ENCODE data around the gene SLC30A1. TPM values are rescaled to one million over a fixed set of nuclear protein-coding genes. Genes with fewer than 3 reads are reported as not detected.

SLC30A1 gene
- total and polyA plus RNA-seq, 2 donors (not counting 1 experiment from before 2014, with no cell fraction given) = 13.6 to 45.2 TPM

GRCh38 chr1:211610779-211611556, 32.0 kb upstream of the SLC30A1 start:
- Histone ChIP-seq H3K36me3 (ENCODE audit: control insufficient read depth, insufficient read depth, low read length) (no peaks in the 10 kb centered on the region), H2AFZ (ENCODE audit: low read length) (peak overlapping the region; percentile 17), H3K4me2 (ENCODE audit: extremely low read depth, insufficient read depth, low read length) (peak overlapping the region; percentile 20), H3K9ac (ENCODE audit: insufficient read depth, low read length) (no peak overlapping the region), H3K27me3 (ENCODE audit: control insufficient read depth, insufficient read depth, low read length) (no peaks in the 10 kb centered on the region), H3K79me2 (ENCODE audit: control insufficient read depth, insufficient read depth, low read length) (no peaks in the 10 kb centered on the region), H3K9me3 (ENCODE audit: control insufficient read depth, insufficient read depth, low read depth, low read length) (no peaks in the 10 kb centered on the region), H4K20me1 (ENCODE audit: control insufficient read depth, extremely low read depth, insufficient read depth, low read length) (no peaks in the 10 kb centered on the region), H3K4me3 (replicated peaks in 1 of 4; ENCODE audit: control extremely low read depth in 1 of 4, insufficient read depth in 1 of 4, low read depth in 3 of 4, low read length in 4 of 4) (no peak overlapping the region), H3K27ac (ENCODE audit: insufficient read depth, low read length) (no peak overlapping the region), H3K4me1 (ENCODE audit: control insufficient read depth, extremely low read depth, insufficient read depth, low read length) (peaks cover 6% of the 10 kb centered on the region)
- peak; percentile 35 to 75 for DNase-seq (ENCODE audit: low read depth in 2 of 2)
- no peak for TF ChIP-seq CTCF (conservative IDR thresholded peaks at IDR 0.05 in 1 of 2, IDR thresholded peaks at IDR 0.05 in 1 of 2; ENCODE audit: low read depth in 1 of 2, low read length in 2 of 2)
- TF ChIP-seq EZH2 (IDR thresholded peaks at IDR 0.05; ENCODE audit: low read length, missing control alignments) = no peak

- Histone ChIP-seq H3K4me2 (ENCODE audit: extremely low read depth, insufficient read depth, low read length) (no peak overlapping the region), H3K4me3 (replicated peaks in 1 of 4; ENCODE audit: control extremely low read depth in 1 of 4, insufficient read depth in 1 of 4, low read depth in 3 of 4, low read length in 4 of 4) (no peak overlapping the region), H3K4me1 (ENCODE audit: control insufficient read depth, extremely low read depth, insufficient read depth, low read length) (peaks cover 6% of the 10 kb centered on the region), H3K79me2 (ENCODE audit: control insufficient read depth, insufficient read depth, low read length) (no peaks in the 10 kb centered on the region), H3K36me3 (ENCODE audit: control insufficient read depth, insufficient read depth, low read length) (no peaks in the 10 kb centered on the region), H3K9ac (ENCODE audit: insufficient read depth, low read length) (no peak overlapping the region), H4K20me1 (ENCODE audit: control insufficient read depth, extremely low read depth, insufficient read depth, low read length) (no peaks in the 10 kb centered on the region), H3K27ac (ENCODE audit: insufficient read depth, low read length) (no peak overlapping the region), H3K27me3 (ENCODE audit: control insufficient read depth, insufficient read depth, low read length) (no peaks in the 10 kb centered on the region), H3K9me3 (ENCODE audit: control insufficient read depth, insufficient read depth, low read depth, low read length) (no peaks in the 10 kb centered on the region), H2AFZ (ENCODE audit: low read length) (no peak overlapping the region)
- DNase-seq (ENCODE audit: low read depth in 2 of 2) = peak; percentile 25 to 49
- TF ChIP-seq CTCF (conservative IDR thresholded peaks at IDR 0.05 in 1 of 2, IDR thresholded peaks at IDR 0.05 in 1 of 2; ENCODE audit: low read depth in 1 of 2, low read length in 2 of 2) (no peak), EZH2 (IDR thresholded peaks at IDR 0.05; ENCODE audit: low read length, missing control alignments) (no peak)
These were observed 30.4 kb upstream of the SLC30A1 start for GRCh38 chr1:211609120-211610024.
